GM21723 (cell line): ENCODE data around the gene MGMT.

ENCODE experiments used
- ATAC-seq: cut with Tn5 transposase; IDR thresholded peaks from one replicate; pipeline ENCODE4 v1.9.1; 2021; ENCODE audit warnings: mild to moderate bottlenecking, moderate library complexity; ENCODE audit not compliant: unreplicated experiment

Gene MGMT

GRCh38 chr10:129679207-129679606, 212.2 kb downstream of the MGMT start:
- no peak for ATAC-seq

GRCh38 chr10:129680661-129681344, 213.8 kb downstream of the MGMT start:
- ATAC-seq = no peak

- no peak for ATAC-seq
Observed at GRCh38 chr10:129681856-129682255, 214.8 kb downstream of the MGMT start.

DNA sequence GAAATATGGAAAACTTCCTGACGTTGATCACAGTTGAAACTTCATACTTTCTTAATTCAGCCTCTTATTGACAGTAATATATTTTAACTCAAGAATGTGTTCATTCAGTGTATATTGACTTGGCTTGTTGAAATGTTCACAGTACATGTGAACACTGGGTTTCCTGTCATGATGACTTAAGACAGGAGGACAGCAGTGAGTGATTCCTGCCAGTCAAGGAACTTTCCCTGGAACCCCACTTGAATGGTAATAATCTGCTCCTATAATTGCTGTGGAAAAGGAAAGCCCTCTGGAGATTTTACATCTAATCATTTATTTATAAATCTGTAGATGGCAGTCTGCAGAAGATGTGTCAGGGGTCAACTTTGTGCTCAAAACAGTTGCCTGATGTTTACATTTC, 216.5 kb downstream of the MGMT start:
- ATAC-seq = no peak

DNA sequence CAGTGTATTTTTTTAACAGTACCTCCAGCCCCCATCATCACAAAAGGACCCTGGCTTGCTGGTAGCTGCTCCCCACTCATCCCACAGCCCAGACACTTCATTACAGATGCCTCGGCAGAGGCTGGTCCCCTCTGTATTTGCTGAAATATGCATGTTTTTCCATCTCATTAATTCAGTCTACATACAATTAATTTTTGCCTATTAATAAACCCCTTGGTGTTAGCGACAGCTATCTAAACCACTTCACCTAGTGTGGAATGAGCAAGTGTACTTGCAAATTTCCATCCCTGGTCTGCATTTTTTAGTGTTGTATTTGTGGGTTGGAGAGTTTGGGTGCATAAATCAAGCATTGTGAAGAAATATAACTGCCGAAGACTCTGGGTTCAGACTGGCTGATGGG, 216.9 kb downstream of the MGMT start:
- no peak for ATAC-seq

DNA sequence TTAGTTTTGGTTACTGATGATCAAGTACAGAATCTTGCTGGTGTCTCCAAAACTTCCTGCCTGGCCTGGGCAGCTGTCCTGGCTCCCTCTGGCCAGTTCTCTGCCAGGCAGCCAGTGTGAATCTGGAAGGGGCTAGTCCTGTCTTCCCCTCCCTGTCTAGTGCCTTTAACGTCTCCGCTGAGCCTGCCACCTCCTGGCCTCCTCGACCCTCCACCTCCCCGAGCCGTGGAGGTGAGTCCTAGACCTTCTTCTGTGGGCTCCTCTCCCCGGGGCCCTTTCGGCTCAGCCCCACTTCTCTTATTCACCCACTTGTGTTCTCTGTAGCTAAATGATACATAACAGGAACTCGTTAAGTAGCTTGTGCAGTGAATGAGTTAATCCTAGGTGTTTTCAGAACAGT, 218.2 kb downstream of the MGMT start:
- ATAC-seq = no peak

- ATAC-seq = no peak
Observed at GRCh38 chr10:129689671-129690071, 222.6 kb downstream of the MGMT start.

GRCh38 chr10:129690248-129691070, 223.4 kb downstream of the MGMT start:
- ATAC-seq = no peak

DNA sequence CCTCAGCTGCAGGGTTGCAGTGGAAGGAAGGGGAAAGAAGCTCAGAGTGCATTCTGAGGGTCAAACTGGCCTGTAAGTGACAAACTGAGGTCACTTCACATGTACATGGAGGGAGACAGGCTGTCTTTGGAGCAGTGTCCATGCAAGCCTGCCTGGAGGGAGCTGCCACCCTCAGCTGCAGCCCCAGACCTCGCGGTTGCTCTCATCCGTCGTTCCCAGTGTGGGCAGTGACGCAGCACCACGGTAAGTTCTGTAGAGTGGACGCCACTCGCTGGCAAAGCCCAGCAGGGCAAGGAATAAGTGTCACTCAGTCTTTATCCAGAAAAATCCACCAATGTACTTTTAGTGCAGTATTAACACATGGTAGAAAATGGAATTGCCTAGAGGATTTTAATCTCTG, 225.7 kb downstream of the MGMT start:
- no peak for ATAC-seq

DNA sequence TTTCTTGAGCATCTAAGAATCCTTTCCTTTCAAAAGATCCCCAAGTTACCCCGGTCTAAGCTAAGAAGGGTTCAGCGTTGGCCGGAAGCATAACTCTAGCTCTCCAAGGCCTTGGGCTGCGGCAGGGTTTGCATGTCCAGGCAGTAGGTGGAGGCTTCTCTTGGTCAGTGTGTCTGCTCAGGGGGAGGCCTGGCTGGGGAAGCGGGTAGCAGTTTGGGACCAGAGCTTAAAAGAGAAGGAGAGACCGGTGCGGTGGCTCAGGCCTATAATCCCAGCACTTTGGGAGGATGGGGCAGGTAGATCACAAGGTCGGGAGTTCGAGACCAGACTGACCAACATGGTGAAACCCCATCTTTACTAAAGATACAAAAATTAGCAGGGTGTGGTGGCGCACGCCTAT, 226.3 kb downstream of the MGMT start:
- ATAC-seq = no peak

DNA sequence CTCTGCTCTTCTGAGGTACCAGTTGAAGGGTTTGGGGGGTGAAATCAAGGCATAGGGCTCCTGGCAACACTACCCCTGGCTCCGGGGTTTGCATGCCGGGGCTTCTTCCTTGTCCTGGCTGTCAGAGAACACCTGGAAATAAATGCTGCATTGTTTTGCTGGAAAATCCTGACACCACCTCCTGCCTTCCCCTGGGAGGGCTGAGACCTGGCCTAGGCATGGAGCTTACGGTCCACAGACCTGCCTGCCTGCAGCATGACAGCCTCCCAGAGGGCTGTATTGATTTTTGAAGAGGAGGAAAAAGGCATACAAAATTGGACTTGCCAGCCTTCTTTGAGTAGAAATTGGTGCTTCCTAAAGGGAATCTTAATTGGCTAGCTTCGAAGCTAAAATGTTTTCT, 227.1 kb downstream of the MGMT start:
- no peak for ATAC-seq

DNA sequence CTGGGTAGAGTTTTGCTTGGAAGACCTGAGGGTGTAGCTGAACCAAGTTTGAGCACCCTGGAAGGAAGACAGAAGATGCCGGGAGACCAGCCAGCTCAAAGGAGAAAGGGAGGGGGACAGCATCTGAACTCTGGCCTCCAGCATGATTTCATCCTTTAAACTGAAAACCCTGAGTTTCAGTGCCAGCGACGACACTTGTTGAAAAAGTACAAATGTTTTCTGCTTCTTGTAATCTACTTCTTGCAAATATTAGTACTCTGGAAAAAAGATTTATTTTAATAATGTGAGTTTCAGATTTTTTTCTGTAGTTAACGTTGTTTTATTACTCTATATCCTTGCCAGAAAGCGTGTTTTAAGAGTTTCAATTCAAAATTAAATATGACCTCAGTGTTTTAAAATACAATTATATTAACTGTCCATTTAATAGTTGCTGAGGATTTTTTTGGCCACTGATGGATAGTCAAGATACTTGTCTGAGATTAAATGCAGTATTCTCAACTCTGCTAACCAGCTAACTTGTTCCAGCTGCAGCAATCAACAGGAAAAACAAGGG, 227.7 kb downstream of the MGMT start:
- ATAC-seq = no peak

- no peak for ATAC-seq
Observed at GRCh38 chr10:129695671-129696070, 228.6 kb downstream of the MGMT start.

GRCh38 chr10:129696636-129697035, 229.6 kb downstream of the MGMT start:
- no peak for ATAC-seq

DNA sequence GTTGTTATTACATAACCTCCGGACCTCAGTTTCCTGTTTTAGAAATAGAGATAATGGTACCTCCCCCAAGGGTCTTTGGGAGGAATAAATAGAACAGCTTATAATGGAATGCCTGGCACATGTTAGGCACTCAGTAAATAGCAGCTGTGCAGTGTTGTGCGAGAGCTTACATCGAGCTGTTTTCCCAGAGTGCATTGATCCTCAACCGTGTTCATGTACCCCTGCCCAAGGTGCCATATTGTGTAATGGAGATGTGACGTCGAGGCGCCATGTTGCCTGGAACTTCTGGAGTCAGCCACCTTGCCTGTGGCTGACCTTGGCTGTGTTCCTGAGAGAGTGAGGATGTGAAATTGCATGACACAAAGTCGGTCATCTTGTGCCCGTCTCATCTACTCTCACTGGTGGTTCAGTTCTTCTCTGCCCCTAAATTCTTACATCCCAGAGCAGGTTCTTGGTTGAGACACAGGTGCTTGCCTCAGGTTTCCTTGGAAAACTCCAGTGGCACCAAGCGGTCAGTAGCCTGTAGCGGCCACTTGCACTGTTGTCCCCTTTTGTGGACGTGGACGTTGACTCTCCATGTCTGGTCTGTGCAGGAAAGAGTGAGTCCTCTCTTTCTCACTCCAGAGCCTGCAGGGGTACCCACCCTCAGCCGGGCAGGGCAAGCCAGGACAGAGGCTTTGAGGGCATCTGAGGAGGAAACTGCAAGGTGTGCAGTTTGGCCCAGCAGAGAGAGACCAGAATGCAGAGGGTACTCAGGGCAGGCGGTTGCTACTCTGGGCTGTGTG, 230.6 kb downstream of the MGMT start:
- no peak for ATAC-seq

DNA sequence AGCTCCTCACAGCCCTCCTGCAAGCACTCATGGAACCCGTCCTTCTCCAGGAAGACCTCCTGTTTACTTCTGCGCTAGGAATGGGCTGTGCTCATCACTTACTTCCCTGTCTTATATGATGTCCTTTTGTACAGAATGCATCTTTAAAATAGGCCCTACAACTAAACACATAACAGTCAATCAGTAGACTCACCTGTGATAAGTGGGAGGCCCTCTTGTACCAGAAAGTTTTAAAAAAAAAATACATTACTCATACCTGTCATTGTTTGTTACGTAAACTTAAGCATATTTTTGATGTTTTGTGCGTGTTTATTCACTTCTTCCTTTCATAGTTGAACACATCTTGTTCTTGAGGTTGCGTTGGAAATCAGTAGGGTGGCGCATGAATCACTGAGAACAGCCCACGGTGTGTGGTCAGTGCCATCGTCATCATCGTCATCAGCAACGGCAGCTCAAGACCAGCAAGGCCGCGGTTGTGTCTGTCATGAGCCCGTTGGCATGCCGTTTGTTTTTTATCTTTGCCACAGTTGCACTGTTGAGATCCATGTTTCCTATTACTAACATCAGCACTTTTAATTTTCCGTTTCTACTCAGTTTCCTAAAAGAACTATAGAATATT, 232.8 kb downstream of the MGMT start:
- no peak for ATAC-seq

DNA sequence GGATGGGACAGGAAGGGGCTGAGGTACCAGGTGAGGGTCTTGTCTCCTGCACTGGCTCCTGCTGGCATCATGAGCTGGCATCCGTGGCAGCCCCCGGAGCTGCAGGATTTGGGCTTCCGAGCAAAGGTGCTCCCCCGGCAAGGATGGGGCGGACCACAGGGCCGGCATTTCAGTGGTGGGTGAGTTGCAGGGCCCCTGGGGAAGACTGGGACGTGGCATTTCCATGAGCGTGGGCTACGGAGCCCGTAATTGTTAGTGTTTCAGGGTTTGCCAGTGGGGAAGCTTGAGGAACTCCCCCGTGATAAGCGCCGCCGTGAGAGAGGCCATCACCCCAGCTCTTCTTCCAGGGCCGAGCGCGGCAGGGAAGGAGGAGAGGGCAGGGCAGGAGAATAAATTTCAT, 235.6 kb downstream of the MGMT start:
- ATAC-seq = no peak

DNA sequence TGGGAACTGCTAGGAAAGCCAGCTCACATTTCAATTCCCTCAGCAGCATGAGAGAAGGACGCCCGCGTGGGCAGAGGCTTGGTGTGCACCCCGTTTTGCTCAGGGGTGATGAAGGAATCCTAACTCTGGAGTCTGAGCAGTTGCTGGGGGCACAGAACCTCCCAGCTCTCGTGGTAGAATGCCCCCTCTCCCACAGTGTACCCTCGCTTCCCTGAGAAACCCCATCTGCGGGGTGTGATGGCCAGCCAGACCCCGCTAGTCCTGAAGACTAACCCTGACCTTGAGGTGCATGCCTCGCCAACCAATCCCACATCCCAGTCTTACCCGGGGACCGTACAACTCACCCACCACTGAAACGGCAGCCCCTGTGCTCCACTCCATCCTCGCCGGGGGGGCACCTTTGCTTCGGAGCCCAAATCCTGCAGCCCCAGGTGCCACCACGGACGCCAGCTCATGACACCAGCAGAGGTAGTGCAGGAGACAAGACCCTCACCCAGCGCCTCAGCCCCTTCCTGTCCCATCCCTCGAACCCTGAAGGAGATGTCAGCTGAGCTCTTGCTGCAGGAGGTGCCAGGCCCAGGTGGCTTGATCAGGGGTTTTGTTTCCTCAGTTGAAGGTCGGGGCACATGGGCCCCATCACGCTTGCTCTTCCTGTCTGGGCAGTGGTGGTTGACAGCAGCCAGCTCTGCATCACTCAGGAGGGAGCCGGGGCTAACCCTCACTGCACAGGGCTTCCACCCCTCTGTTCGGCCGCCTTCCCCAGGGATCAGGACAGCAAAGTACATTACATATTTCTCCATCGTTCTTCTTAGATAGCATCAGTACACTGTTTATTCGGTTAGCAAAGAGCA, 236.5 kb downstream of the MGMT start:
- no peak for ATAC-seq

GRCh38 chr10:129704225-129704624, 237.2 kb downstream of the MGMT start:
- no peak for ATAC-seq
